GM23338 (cell line): ENCODE results near the gene CYP2W1. TPM values are rescaled to one million over a fixed set of nuclear protein-coding genes. Genes with fewer than 3 reads are reported as not detected.

Experiments used
- ATAC-seq: fragments of 200-7000 bp; cut with Tn5 transposase; 3 replicates; pipeline ENCODE4 v1.9.1; 2020
- DNase-seq: peaks from one replicate; pipeline ENCODE4 v3.0.0-alpha.2; 2015; ENCODE audit warnings: low spot score
- H2AFZ ChIP-seq: fragments of 200-600 bp; sonication (generic); 2 replicates; pipeline ENCODE4 v1.8.0; 2016; ENCODE audit warnings: antibody characterized with exemption, mild to moderate bottlenecking, moderate library complexity
- H3F3A ChIP-seq: fragments of 200-600 bp; sonication (generic); replicated peaks from 2 replicates; pipeline ENCODE4 v1.8.0; 2017; ENCODE audit warnings: antibody characterized with exemption, mixed run types, low read depth
- H3K27ac ChIP-seq: fragments of 200-600 bp; sonication (generic); 2 replicates; pipeline ENCODE4 v1.6.1; 2016; ENCODE audit warnings: low read depth
- H3K27me3 ChIP-seq: fragments of 200-600 bp; sonication (generic); 2 replicates; pipeline ENCODE4 v1.8.0; 2016; ENCODE audit warnings: mild to moderate bottlenecking, mixed run types, moderate library complexity; ENCODE audit not compliant: insufficient read depth
- H3K36me3 ChIP-seq: fragments of 200-600 bp; sonication (generic); 2 replicates; pipeline ENCODE4 v1.8.0; 2016; ENCODE audit warnings: mild to moderate bottlenecking; ENCODE audit not compliant: insufficient read depth
- H3K4me1 ChIP-seq: fragments of 200-600 bp; sonication (generic); 2 replicates; pipeline ENCODE4 v1.8.0; 2016; ENCODE audit warnings: mild to moderate bottlenecking, moderate library complexity; ENCODE audit not compliant: insufficient read depth
- H3K4me2 ChIP-seq: fragments of 200-600 bp; sonication (generic); 2 replicates; pipeline ENCODE4 v1.7.1; 2017; ENCODE audit warnings: mixed run types
- H3K4me3 ChIP-seq: fragments of 200-600 bp; sonication (generic); 2 replicates; pipeline ENCODE4 v1.6.1; 2016; ENCODE audit warnings: mixed run types
- H3K79me2 ChIP-seq: fragments of 200-600 bp; sonication (generic); replicated peaks from 2 replicates; pipeline ENCODE4 v1.8.0; 2017; ENCODE audit warnings: mild to moderate bottlenecking; ENCODE audit not compliant: insufficient read depth
- H3K9me2 ChIP-seq: fragments of 200-600 bp; sonication (generic); 2 replicates; pipeline ENCODE4 v1.8.0; 2017; ENCODE audit not compliant: insufficient read depth
- H4K20me1 ChIP-seq: fragments of 200-600 bp; sonication (generic); replicated peaks from 2 replicates; pipeline ENCODE4 v1.8.0; 2017; ENCODE audit warnings: mild to moderate bottlenecking; ENCODE audit not compliant: insufficient read depth
- H3K27ac Mint-ChIP-seq: 2 replicates; pipeline ENCODE4 v1.8.0; 2020; ENCODE audit warnings: inconsistent platforms, mild to moderate bottlenecking, moderate library complexity, mixed read lengths
- H3K27me3 Mint-ChIP-seq: 3 replicates; pipeline ENCODE4 v1.8.0; 2022; ENCODE audit warnings: low read depth, mild to moderate bottlenecking, moderate library complexity, mixed read lengths, inconsistent platforms; ENCODE audit not compliant: insufficient read depth, poor library complexity
- H3K36me3 Mint-ChIP-seq: 3 replicates; pipeline ENCODE4 v1.8.0; 2021; ENCODE audit warnings: low read depth, mild to moderate bottlenecking, inconsistent platforms, moderate library complexity, mixed read lengths
- H3K4me1 Mint-ChIP-seq: 3 replicates; pipeline ENCODE4 v1.8.0; 2020; ENCODE audit warnings: mild to moderate bottlenecking, inconsistent platforms, mixed read lengths
- H3K4me3 Mint-ChIP-seq: 3 replicates; pipeline ENCODE4 v1.8.0; 2021; ENCODE audit warnings: moderate library complexity, mild to moderate bottlenecking, inconsistent platforms, mixed read lengths
- H3K9me3 Mint-ChIP-seq: 3 replicates; pipeline ENCODE4 v1.8.0; 2020; ENCODE audit warnings: moderate library complexity, mild to moderate bottlenecking, inconsistent platforms, mixed read lengths
- CREB1 ChIP-seq: fragments of 250-450 bp; sonication (Bioruptor Pico); IDR thresholded peaks from 2 replicates; pipeline ENCODE4 v1.5.0; 2020; ENCODE audit warnings: low read depth, mild to moderate bottlenecking, moderate library complexity
- STAT1 ChIP-seq: IDR thresholded peaks from one replicate; pipeline ENCODE4 v1.6.1; 2016; ENCODE audit warnings: antibody characterized with exemption; ENCODE audit not compliant: unreplicated experiment
- ZNF114 ChIP-seq: fragments of 250-450 bp; sonication (Bioruptor Pico); IDR thresholded peaks from 2 replicates; pipeline ENCODE4 v1.5.0; 2020; ENCODE audit warnings: mild to moderate bottlenecking, moderate library complexity
- ZNF331 ChIP-seq: fragments of 250-450 bp; sonication (Bioruptor Pico); IDR thresholded peaks from 2 replicates; pipeline ENCODE4 v1.5.0; 2020; ENCODE audit warnings: low read depth, mild to moderate bottlenecking, moderate library complexity
- polyA plus RNA-seq: library from polyadenylated mRNA; unstranded; fragments of >200 nt; fragmentation: Nextera tagmentation; extraction: Ambion mirVana; gene quantifications from 2 replicates; pipeline ENCODE4 v1.2.1, GENCODE V29; 2016
- total RNA-seq: library from RNA; depleted of rRNA; stranded (reverse); fragments of >200 nt; shearing (Covaris generic); gene quantifications from 2 replicates; pipeline ENCODE4 v1.2.3, GENCODE V29; 2014
- TF ChIP-seq, protein P1 (sequence below): IDR thresholded peaks from 2 replicates; pipeline ENCODE4 v1.6.1; 2016; ENCODE audit warnings: antibody characterized with exemption
- TF ChIP-seq, protein P2 (sequence below), 2 experiments: fragments of 200-600 bp in 1 of 2; sonication (generic) in 1 of 2; conservative IDR thresholded peaks; 2 replicates each; pipeline versions ENCODE4 v1.5.1 to v1.6.1; 2016 to 2017; ENCODE audit warnings: antibody characterized with exemption in 2 of 2, low read depth in 2 of 2, mild to moderate bottlenecking in 2 of 2, moderate library complexity in 1 of 2

Gene CYP2W1
- total and polyA plus RNA-seq, 2 experiments from 2014 or later, result not detected

GRCh38 chr7:938546-939185 lies 44.3 kb upstream of the CYP2W1 start:
- TF ChIP-seq ZNF331 (CRISPR knock-in tag) (no peak), ZNF114 (CRISPR knock-in tag) (no peak)
- no peak overlapping the region for H3K27ac Mint-ChIP-seq
- no peaks in the 10 kb centered on the region; the same call in 2 of the 3 replicates for H3K4me1 Mint-ChIP-seq

GRCh38 chr7:939843-940242 lies 43.1 kb upstream of the CYP2W1 start:
- TF ChIP-seq STAT1, result no peak
- TF ChIP-seq, protein P1, sequence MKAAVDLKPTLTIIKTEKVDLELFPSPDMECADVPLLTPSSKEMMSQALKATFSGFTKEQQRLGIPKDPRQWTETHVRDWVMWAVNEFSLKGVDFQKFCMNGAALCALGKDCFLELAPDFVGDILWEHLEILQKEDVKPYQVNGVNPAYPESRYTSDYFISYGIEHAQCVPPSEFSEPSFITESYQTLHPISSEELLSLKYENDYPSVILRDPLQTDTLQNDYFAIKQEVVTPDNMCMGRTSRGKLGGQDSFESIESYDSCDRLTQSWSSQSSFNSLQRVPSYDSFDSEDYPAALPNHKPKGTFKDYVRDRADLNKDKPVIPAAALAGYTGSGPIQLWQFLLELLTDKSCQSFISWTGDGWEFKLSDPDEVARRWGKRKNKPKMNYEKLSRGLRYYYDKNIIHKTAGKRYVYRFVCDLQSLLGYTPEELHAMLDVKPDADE, result no peak
- no peak for TF ChIP-seq CREB1 (CRISPR knock-in tag)
- no peak for TF ChIP-seq ZNF331 (CRISPR knock-in tag)
- TF ChIP-seq, protein P2, sequence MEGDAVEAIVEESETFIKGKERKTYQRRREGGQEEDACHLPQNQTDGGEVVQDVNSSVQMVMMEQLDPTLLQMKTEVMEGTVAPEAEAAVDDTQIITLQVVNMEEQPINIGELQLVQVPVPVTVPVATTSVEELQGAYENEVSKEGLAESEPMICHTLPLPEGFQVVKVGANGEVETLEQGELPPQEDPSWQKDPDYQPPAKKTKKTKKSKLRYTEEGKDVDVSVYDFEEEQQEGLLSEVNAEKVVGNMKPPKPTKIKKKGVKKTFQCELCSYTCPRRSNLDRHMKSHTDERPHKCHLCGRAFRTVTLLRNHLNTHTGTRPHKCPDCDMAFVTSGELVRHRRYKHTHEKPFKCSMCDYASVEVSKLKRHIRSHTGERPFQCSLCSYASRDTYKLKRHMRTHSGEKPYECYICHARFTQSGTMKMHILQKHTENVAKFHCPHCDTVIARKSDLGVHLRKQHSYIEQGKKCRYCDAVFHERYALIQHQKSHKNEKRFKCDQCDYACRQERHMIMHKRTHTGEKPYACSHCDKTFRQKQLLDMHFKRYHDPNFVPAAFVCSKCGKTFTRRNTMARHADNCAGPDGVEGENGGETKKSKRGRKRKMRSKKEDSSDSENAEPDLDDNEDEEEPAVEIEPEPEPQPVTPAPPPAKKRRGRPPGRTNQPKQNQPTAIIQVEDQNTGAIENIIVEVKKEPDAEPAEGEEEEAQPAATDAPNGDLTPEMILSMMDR (conservative IDR thresholded peaks at IDR 0.05; ENCODE audit: low read depth in 2 of 2), result no peak
- peaks cover 5% of the 10 kb centered on the region for H3K9me3 Mint-ChIP-seq

More at GRCh38 chr7:938546-939185, 44.3 kb upstream of the CYP2W1 start:
- Histone ChIP-seq H2AFZ (no peak overlapping the region), H3K4me2 (no peak overlapping the region), H3K27me3 (peaks cover 8% of the 10 kb centered on the region; the same call in 1 of the 2 replicates), H3K9me2 (no peaks in the 10 kb centered on the region), H3K4me1 (no peaks in the 10 kb centered on the region), H3K79me2 (no peaks in the 10 kb centered on the region), H3K36me3 (no peaks in the 10 kb centered on the region), H3K4me3 (no peak overlapping the region), H4K20me1 (no peaks in the 10 kb centered on the region), H3F3A (no peaks in the 10 kb centered on the region), H3K27ac (no peak overlapping the region)
- ATAC-seq (no peak), DNase-seq (no peak)
- H3K4me3 Mint-ChIP-seq, result no peak overlapping the region
- H3K36me3 Mint-ChIP-seq, result no peaks in the 10 kb centered on the region; the same call in 2 of the 3 replicates
- H3K9me3 Mint-ChIP-seq, result peaks cover 5% of the 10 kb centered on the region
- H3K27me3 Mint-ChIP-seq, result peaks cover 7% of the 10 kb centered on the region

More at GRCh38 chr7:939843-940242, 43.1 kb upstream of the CYP2W1 start:
- Histone ChIP-seq H2AFZ (no peak overlapping the region), H3K79me2 (no peaks in the 10 kb centered on the region), H4K20me1 (no peaks in the 10 kb centered on the region), H3K27me3 (peaks cover 8% of the 10 kb centered on the region; the same call in 1 of the 2 replicates), H3K27ac (no peak overlapping the region), H3K4me1 (no peaks in the 10 kb centered on the region), H3K4me3 (no peak overlapping the region), H3K4me2 (no peak overlapping the region), H3K9me2 (no peaks in the 10 kb centered on the region), H3F3A (no peaks in the 10 kb centered on the region), H3K36me3 (no peaks in the 10 kb centered on the region)
- no peak overlapping the region for H3K27ac Mint-ChIP-seq
- H3K36me3 Mint-ChIP-seq, result no peaks in the 10 kb centered on the region; the same call in 2 of the 3 replicates
- ATAC-seq (no peak), DNase-seq (no peak)
- H3K4me3 Mint-ChIP-seq, result no peak overlapping the region
- peaks cover 7% of the 10 kb centered on the region for H3K27me3 Mint-ChIP-seq
- H3K4me1 Mint-ChIP-seq, result peaks cover 2% of the 10 kb centered on the region; the same call in 2 of the 3 replicates
